Measurements from ENCODE around the gene TACR2. TPM values are rescaled to one million over a fixed set of nuclear protein-coding genes. Genes with fewer than 3 reads are reported as not detected.
A peak's percentile ranks its signal among the peaks of the same experiment; 100 is the strongest.

The TACR2 gene
- total and polyA plus RNA-seq, 2 experiments from 2014 or later: 0.53 TPM; not detected in 1

DNA sequence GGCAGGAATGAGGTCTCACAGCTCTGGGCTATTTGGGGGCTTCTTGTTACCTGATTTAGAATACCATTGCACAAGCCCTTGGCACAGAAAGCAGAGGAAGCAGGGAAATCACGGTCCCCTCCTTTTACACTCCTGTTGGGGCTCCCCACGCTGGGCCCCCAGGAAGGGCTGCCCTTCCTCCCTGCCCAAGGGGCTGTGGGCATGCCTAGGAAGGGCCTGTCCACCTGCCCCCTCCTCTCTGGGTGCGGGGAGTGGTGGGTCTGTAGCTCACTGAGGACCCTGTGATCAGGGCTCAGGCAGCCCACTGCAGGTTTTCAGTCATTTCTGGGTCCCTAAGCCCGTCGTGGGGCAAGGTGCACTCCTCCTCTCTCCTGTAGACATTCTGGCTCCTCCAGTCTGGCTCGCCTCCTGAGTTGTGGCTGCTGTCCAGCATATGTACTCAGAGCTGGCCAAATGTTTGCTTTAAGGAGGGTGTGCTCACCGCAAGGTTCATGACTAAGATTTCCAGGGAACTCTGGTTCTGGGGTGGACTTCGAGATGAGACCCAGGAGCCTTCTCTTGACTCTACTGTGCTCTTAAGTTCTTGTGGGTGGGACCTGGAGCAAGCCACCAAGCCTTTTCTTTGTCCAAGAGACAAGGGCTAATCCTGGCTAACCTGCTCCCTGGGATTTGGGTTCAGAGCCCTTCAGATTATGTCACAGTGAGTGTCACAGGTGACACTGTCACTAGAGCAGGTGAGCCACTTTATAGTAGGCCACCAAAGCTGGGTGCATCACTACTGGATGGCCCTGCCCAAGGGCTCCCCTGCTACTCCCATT lies 56.0 kb downstream of the TACR2 start:
- peak; percentile 31 to 92 for DNase-seq (ENCODE audit: low read depth in 1 of 2, low spot score in 1 of 2)
- H3K4me1 ChIP-seq (ENCODE audit: low read depth): peaks cover 25% of the 10 kb centered on the region
- H3K27ac ChIP-seq: peak overlapping the region; percentile 55
- H3K9me3 ChIP-seq (ENCODE audit: low read depth): no peaks in the 10 kb centered on the region
- H3K27me3 ChIP-seq: no peaks in the 10 kb centered on the region
- TF ChIP-seq, protein P1, sequence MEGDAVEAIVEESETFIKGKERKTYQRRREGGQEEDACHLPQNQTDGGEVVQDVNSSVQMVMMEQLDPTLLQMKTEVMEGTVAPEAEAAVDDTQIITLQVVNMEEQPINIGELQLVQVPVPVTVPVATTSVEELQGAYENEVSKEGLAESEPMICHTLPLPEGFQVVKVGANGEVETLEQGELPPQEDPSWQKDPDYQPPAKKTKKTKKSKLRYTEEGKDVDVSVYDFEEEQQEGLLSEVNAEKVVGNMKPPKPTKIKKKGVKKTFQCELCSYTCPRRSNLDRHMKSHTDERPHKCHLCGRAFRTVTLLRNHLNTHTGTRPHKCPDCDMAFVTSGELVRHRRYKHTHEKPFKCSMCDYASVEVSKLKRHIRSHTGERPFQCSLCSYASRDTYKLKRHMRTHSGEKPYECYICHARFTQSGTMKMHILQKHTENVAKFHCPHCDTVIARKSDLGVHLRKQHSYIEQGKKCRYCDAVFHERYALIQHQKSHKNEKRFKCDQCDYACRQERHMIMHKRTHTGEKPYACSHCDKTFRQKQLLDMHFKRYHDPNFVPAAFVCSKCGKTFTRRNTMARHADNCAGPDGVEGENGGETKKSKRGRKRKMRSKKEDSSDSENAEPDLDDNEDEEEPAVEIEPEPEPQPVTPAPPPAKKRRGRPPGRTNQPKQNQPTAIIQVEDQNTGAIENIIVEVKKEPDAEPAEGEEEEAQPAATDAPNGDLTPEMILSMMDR (IDR thresholded peaks at IDR 0.05; ENCODE audit: low read depth, low read length): no peak
- H3K36me3 ChIP-seq: peaks cover 13% of the 10 kb centered on the region
- no peak overlapping the region for H3K4me3 ChIP-seq

DNA sequence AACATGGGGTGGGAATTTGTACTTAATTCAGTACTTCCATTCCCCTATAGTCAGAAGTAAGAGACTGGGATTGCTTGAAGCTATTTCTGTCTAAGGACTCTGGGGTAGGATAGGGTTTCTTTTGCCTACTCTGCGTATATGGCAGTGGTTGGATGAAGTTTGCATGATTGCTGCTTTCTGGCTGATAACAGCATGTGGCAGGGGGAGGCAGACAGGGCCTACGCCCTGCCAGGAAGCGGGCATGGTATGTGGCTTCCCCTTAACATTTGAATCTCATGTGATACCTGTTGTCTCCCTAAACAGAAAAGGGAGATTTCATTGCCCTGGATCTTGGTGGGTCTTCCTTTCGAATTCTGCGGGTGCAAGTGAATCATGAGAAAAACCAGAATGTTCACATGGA lies 57.1 kb downstream of the TACR2 start:
- no peak overlapping the region for H3K4me3 ChIP-seq
- no peaks in the 10 kb centered on the region for H3K27me3 ChIP-seq
- DNase-seq (ENCODE audit: low read depth in 1 of 2, low spot score in 1 of 2): peak in 1 of 2 donors; percentile 19
- H3K9me3 ChIP-seq (ENCODE audit: low read depth): no peaks in the 10 kb centered on the region
- peaks cover 5% of the 10 kb centered on the region for H3K36me3 ChIP-seq
- H3K27ac ChIP-seq: peak overlapping the region; percentile 55
- TF ChIP-seq, protein P1 (IDR thresholded peaks at IDR 0.05; ENCODE audit: low read depth, low read length): no peak
- H3K4me1 ChIP-seq (ENCODE audit: low read depth): peaks cover 25% of the 10 kb centered on the region

DNA sequence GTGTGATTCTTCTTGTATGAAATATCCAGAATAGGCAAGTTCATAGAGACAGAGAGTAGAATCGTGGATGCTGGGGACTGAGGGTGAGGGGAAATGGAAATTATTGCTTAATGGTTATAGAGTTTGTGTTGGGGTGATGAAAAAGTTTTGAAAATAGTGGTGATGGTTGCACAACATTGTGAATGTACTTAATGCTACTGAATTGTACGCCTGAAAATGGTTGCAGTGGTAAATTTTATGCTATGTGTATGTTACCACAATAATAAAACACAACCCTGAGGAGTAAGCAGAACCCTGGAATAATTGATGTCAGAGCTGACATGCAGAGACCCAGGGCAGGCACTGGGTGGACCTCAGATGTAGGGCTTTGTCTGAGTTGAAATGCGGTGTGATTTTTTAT lies 57.6 kb downstream of the TACR2 start:
- DNase-seq (ENCODE audit: low read depth in 1 of 2, low spot score in 1 of 2): peak in 1 of 2 donors; percentile 77
- Histone ChIP-seq H3K4me3 (no peak overlapping the region), H3K9me3 (ENCODE audit: low read depth) (no peaks in the 10 kb centered on the region), H3K27me3 (no peaks in the 10 kb centered on the region), H3K36me3 (peaks cover 3% of the 10 kb centered on the region), H3K4me1 (ENCODE audit: low read depth) (peaks cover 25% of the 10 kb centered on the region), H3K27ac (peak overlapping the region; percentile 55)
- TF ChIP-seq, protein P1 (IDR thresholded peaks at IDR 0.05; ENCODE audit: low read depth, low read length): no peak

DNA sequence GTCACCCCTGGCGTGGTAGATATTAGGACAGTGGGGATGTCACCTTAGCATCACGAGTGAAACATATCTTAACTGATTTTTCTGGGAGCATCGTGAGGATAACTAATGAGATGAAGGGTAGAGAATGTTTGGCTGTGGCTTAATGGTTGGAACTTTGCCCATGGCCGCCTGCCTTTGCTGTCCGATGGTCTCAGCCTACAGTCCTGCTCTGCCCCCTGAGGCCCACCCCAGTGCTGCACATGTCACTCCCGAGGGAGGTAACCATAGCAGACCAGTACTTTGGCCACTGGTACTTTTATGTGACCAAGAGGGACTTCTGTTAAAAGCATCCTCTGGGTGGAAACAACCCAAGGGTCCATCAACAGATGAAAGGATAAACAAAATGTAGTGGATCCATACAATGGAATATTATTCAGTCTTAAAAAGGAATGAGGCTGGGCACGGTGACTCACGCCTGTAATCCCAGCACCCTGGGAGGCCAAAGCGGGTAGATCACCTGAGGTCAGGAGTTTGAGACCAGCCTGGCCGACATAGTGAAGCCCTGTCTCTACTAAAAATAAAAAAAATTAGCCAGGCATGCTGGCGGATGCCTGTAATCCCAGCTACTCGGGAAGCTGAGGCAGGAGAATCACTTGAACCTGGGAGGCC lies 58.4 kb downstream of the TACR2 start:
- Histone ChIP-seq H3K9me3 (ENCODE audit: low read depth) (no peaks in the 10 kb centered on the region), H3K36me3 (peaks cover 3% of the 10 kb centered on the region), H3K4me3 (no peak overlapping the region), H3K27ac (no peak overlapping the region), H3K27me3 (no peaks in the 10 kb centered on the region), H3K4me1 (ENCODE audit: low read depth) (peaks cover 21% of the 10 kb centered on the region)
- TF ChIP-seq, protein P1 (IDR thresholded peaks at IDR 0.05; ENCODE audit: low read depth, low read length): no peak
- no peak for DNase-seq (ENCODE audit: low read depth in 1 of 2, low spot score in 1 of 2)

DNA sequence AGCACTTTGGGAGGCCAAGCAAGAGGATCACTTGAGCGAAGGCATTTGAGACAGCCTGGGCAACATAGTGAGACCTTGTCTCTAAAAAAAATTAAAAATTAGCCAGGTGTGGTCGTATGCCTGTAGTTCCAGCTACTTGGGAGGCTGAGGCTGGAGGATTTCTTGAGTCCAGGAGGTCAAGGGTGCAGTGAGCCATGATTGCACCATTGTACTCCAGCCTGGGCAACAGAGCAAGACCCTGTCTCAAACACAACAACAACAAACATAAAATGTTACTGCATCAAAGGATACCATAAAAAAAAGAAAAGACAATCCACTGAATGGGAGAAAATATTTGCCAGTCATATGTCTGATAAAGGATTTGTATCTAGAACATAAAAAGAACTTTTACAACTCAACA lies 60.5 kb downstream of the TACR2 start:
- Histone ChIP-seq H3K36me3 (peaks cover 3% of the 10 kb centered on the region), H3K27me3 (no peaks in the 10 kb centered on the region), H3K4me1 (ENCODE audit: low read depth) (peaks cover 21% of the 10 kb centered on the region), H3K27ac (no peak overlapping the region), H3K4me3 (no peak overlapping the region), H3K9me3 (ENCODE audit: low read depth) (no peaks in the 10 kb centered on the region)
- TF ChIP-seq, protein P1 (IDR thresholded peaks at IDR 0.05; ENCODE audit: low read depth, low read length): no peak
- no peak for DNase-seq (ENCODE audit: low read depth in 1 of 2, low spot score in 1 of 2)

Data from cardiac muscle cell (in vitro differentiated cells and primary cell).